B cell (primary cell): ENCODE measurements around the gene LONP2. TPM values are rescaled to one million over a fixed set of nuclear protein-coding genes. Genes with fewer than 3 reads are reported as not detected.

Experiments used
- ATAC-seq: fragments of 200-7000 bp; cut with Tn5 transposase; one replicate; pipeline ENCODE4 v1.10.0; 2021; ENCODE audit warnings: low read depth, mild to moderate bottlenecking, moderate number of reproducible peaks, moderate library complexity
- CTCF ChIA-PET: fragments of 350-600 bp; sonication (Branson Sonifier 250); formaldehyde crosslinking; loops from one replicate; lab custom pipeline; 2021; ENCODE audit warnings: antibody characterized with exemption, inconsistent platforms; lab: Charles Lee
- POLR2A ChIA-PET: fragments of 350-600 bp; sonication (Branson Sonifier 250); formaldehyde crosslinking; loops from one replicate; lab custom pipeline; 2021; ENCODE audit warnings: antibody characterized with exemption; lab: Charles Lee
- DNase-seq: peaks from one replicate; pipeline ENCODE4 v3.0.0; 2013
- H2AFZ ChIP-seq: 2 replicates; pipeline ENCODE4 v1.6.1; 2012; ENCODE audit warnings: mild to moderate bottlenecking, low read depth, low read length; ENCODE audit not compliant: insufficient read depth, poor library complexity, severe bottlenecking
- H3K27ac ChIP-seq, 2 donors: 1 replicate in 1 of 2; 2 replicates in 1 of 2; pipeline ENCODE4 v1.5.1; 2012 to 2013; ENCODE audit warnings: low read length in 2 of 2, mild to moderate bottlenecking in 2 of 2, moderate library complexity in 1 of 2
- H3K27me3 ChIP-seq, 4 experiments: fragments of 200-600 bp in 1 of 4; sonication (generic) in 1 of 4; replicated peaks in 1 of 4; 1 replicate in 2 of 4; 2 replicates in 2 of 4; pipeline versions ENCODE4 v1.6.1 to v1.7.0; 2013 to 2016; ENCODE audit warnings: low read length in 3 of 4, mild to moderate bottlenecking in 2 of 4, mixed read lengths in 1 of 4, moderate library complexity in 1 of 4; ENCODE audit not compliant: insufficient read depth in 4 of 4, control insufficient read depth in 3 of 4; ENCODE audit errors: control extremely low read depth in 1 of 4
- H3K36me3 ChIP-seq, 2 experiments: replicated peaks in 1 of 2; 1 replicate in 1 of 2; 2 replicates in 1 of 2; pipeline versions ENCODE4 v1.6.1 to v1.7.1; 2013; ENCODE audit warnings: low read length in 1 of 2; ENCODE audit not compliant: insufficient read depth in 2 of 2, control insufficient read depth in 1 of 2; ENCODE audit errors: control extremely low read depth in 1 of 2, extremely low read depth in 1 of 2
- H3K4me1 ChIP-seq, 2 donors: fragments of 200-600 bp in 1 of 2; sonication (generic) in 1 of 2; 1 replicate in 1 of 2; 2 replicates in 1 of 2; pipeline versions ENCODE4 v1.5.1 to v1.6.1; 2013 to 2017; ENCODE audit warnings: low read length in 2 of 2; ENCODE audit not compliant: control insufficient read depth in 2 of 2, insufficient read depth in 2 of 2
- H3K4me2 ChIP-seq: replicated peaks from 2 replicates; pipeline ENCODE3; 2012; ENCODE audit warnings: mild to moderate bottlenecking, low read depth, low read length; ENCODE audit not compliant: poor library complexity, severe bottlenecking
- H3K4me3 ChIP-seq, 5 experiments: fragments of 200-600 bp in 1 of 5; sonication (generic) in 1 of 5; 1 replicate in 3 of 5; 2 replicates in 2 of 5; pipeline versions ENCODE4 v1.5.1 to v1.7.0; 2011 to 2016; ENCODE audit warnings: low read length in 4 of 5, mild to moderate bottlenecking in 4 of 5, low read depth in 2 of 5, control low read depth in 1 of 5, moderate library complexity in 1 of 5; ENCODE audit not compliant: insufficient read depth in 1 of 5; ENCODE audit errors: control extremely low read depth in 1 of 5, extremely low read depth in 1 of 5
- H3K79me2 ChIP-seq: fragments of 200-600 bp; sonication (generic); one replicate; pipeline ENCODE4 v1.6.0; 2016; ENCODE audit warnings: low read length; ENCODE audit not compliant: control insufficient read depth, insufficient read depth
- H3K9ac ChIP-seq: fragments of 200-600 bp; sonication (generic); 2 replicates; pipeline ENCODE4 v1.6.1; 2017; ENCODE audit warnings: mild to moderate bottlenecking, low read length, moderate library complexity
- H3K9me3 ChIP-seq, 3 donors: one replicate each; pipeline versions ENCODE4 v1.6.1 to v1.7.1; 2013; ENCODE audit warnings: low read length in 2 of 3; ENCODE audit not compliant: control insufficient read depth in 2 of 3, insufficient read depth in 1 of 3; ENCODE audit errors: control extremely low read depth in 1 of 3
- H4K20me1 ChIP-seq: 2 replicates; pipeline ENCODE4 v1.6.0; 2012; ENCODE audit warnings: mild to moderate bottlenecking, low read length; ENCODE audit not compliant: insufficient read depth, control insufficient read depth, poor library complexity, severe bottlenecking
- H3K27ac Mint-ChIP-seq: one replicate; pipeline ENCODE4 v1.8.0; 2021; ENCODE audit warnings: mixed read lengths
- H3K27me3 Mint-ChIP-seq: one replicate; pipeline ENCODE4 v1.8.0; 2021; ENCODE audit warnings: mixed read lengths
- H3K4me1 Mint-ChIP-seq: one replicate; pipeline ENCODE4 v1.8.0; 2021; ENCODE audit warnings: mixed read lengths
- H3K4me3 Mint-ChIP-seq: one replicate; pipeline ENCODE4 v1.8.0; 2021; ENCODE audit warnings: mixed read lengths
- H3K9me3 Mint-ChIP-seq: one replicate; pipeline ENCODE4 v1.8.0; 2022; ENCODE audit warnings: mixed read lengths; ENCODE audit not compliant: insufficient read depth
- CTCF ChIP-seq: fragments of 200-600 bp; IDR thresholded peaks from one replicate; pipeline ENCODE4 v1.8.0; 2022; ENCODE audit warnings: antibody characterized with exemption, mild to moderate bottlenecking
- EZH2 ChIP-seq: IDR thresholded peaks from 2 replicates; pipeline ENCODE4 v1.6.1; 2012; ENCODE audit warnings: borderline replicate concordance, low read depth, mild to moderate bottlenecking, moderate library complexity, low read length; ENCODE audit not compliant: insufficient read depth, poor library complexity, severe bottlenecking
- WGBS: methylation state at CpG from one replicate; pipeline ENCODE4 v1.1.5; 2013; ENCODE audit warnings: missing lambda C conversion rate; ENCODE audit not compliant: insufficient coverage; 5-methylcytosine and 5-hydroxymethylcytosine counted together
- intact Hi-C: fragments of 100-400 bp; cut with micrococcal nuclease; formaldehyde crosslinking; loops from one replicate; pipeline ENCODE4 v1.10.0; 2022
- polyA plus RNA-seq: library from polyadenylated mRNA; depleted of rRNA; stranded (reverse); fragments of >200 nt; gene quantifications from 2 replicates; pipeline ENCODE4 v1.2.3, GENCODE V29; 2012
- total RNA-seq, 2 donors: library from RNA; stranded (reverse); fragments of 120-200 nt in 1 of 2; gene quantifications; 1 replicate in 1 of 2; 2 replicates in 1 of 2; pipeline versions ENCODE4 v1.2.3 to v1.2.4, GENCODE V29; 2013 to 2022

LONP2 gene
- total and polyA plus RNA-seq, 2 donors (not counting 1 experiment from before 2014, with no cell fraction given): 39.3 to 84.2 TPM

- H3K4me1 Mint-ChIP-seq: peaks cover 37% of the 10 kb centered on the region
- TF ChIP-seq EZH2: no peak
- no peak for TF ChIP-seq CTCF
- no peak for ATAC-seq
- ChIA-PET POLR2A (no interaction called here), CTCF (no interaction called here)
- H3K36me3 ChIP-seq: peaks cover 0 to 13% of the 10 kb centered on the region in 2 experiments
- peaks cover 51% of the 10 kb centered on the region for H4K20me1 ChIP-seq
- no peaks in the 10 kb centered on the region for H3K9me3 Mint-ChIP-seq
- intact Hi-C loops: loop anchor here (10.0 kb wide), 1 partner anchor 297 kb away; no protein-coding TSS in a partner anchor
- no peak within 1 kb of the TSS for H3K4me2 ChIP-seq
- no peaks in the 10 kb centered on the region for H3K9me3 ChIP-seq
- peaks cover 16 to 22% of the 10 kb centered on the region in 2 donors for H3K4me1 ChIP-seq
- H3K27me3 Mint-ChIP-seq: no peaks in the 10 kb centered on the region
- no peak within 1 kb of the TSS for H3K9ac ChIP-seq
- H2AFZ ChIP-seq: no peak within 1 kb of the TSS
- H3K27me3 ChIP-seq: no peaks in the 10 kb centered on the region
- no peak within 1 kb of the TSS for H3K4me3 Mint-ChIP-seq
- H3K27ac Mint-ChIP-seq: no peak within 1 kb of the TSS
- DNase-seq: no peak
- WGBS: 29% methylated on average over 4 of the region's 4 CpGs
- peaks cover 69% of the 10 kb centered on the region for H3K79me2 ChIP-seq
- no peak within 1 kb of the TSS for H3K4me3 ChIP-seq
- H3K27ac ChIP-seq: no peak within 1 kb of the TSS
Observed at GRCh38 chr16:48247311-48247710, 3.2 kb downstream of the LONP2 start, which contains the start of gene ABCC11. Gene ABCC11 (minus strand): TSS chr16:48247539. CDS start chr16:48231921, 15,618 bp downstream.

- Histone ChIP-seq H3K4me2 (no peak overlapping the region), H2AFZ (no peak overlapping the region), H3K4me1 (peaks cover 6 to 7% of the 10 kb centered on the region in 2 donors), H4K20me1 (peaks cover 41% of the 10 kb centered on the region), H3K4me3 (no peak overlapping the region), H3K79me2 (peaks cover 47% of the 10 kb centered on the region), H3K27me3 (no peaks in the 10 kb centered on the region), H3K9me3 (no peaks in the 10 kb centered on the region), H3K36me3 (peaks cover 0 to 34% of the 10 kb centered on the region in 2 experiments), H3K27ac (no peak overlapping the region), H3K9ac (no peak overlapping the region)
- ChIA-PET POLR2A (no interaction called here), CTCF (interaction anchor here (1.3 kb wide), 1 partner anchor 373 kb away, joined by 4 read pairs; no protein-coding TSS in a partner anchor)
- Mint-ChIP-seq H3K27ac (no peak overlapping the region), H3K4me3 (no peak overlapping the region), H3K4me1 (peaks cover 22% of the 10 kb centered on the region), H3K9me3 (no peaks in the 10 kb centered on the region), H3K27me3 (no peaks in the 10 kb centered on the region)
- no peak for TF ChIP-seq EZH2
- no peak for TF ChIP-seq CTCF
- no peak for DNase-seq
- intact Hi-C loops: no loop called here
- WGBS: 83% methylated on average over 1 of the region's 5 CpGs
- no peak for ATAC-seq
Observed at GRCh38 chr16:48250520-48251278, 6.6 kb downstream of the LONP2 start.
